T-helper 1 cell (primary cell): ENCODE results near the gene CCDC136.

Experiments used
- DNase-seq, 5 donors: peaks; one replicate each; pipeline ENCODE4 v3.0.0-alpha.2; 2012 to 2020

The CCDC136 gene

GRCh38 chr7:128807191-128807590 is 15.4 kb downstream of the CCDC136 start:
- DNase-seq, result no peak

- DNase-seq, result no peak
Observed at GRCh38 chr7:128809363-128809762, 17.6 kb downstream of the CCDC136 start.

GRCh38 chr7:128810473-128810872 is 18.7 kb downstream of the CCDC136 start:
- DNase-seq, result no peak

GRCh38 chr7:128810997-128811396 is 19.2 kb downstream of the CCDC136 start:
- no peak for DNase-seq

GRCh38 chr7:128811631-128812430 is 20.1 kb downstream of the CCDC136 start:
- DNase-seq, result no peak

GRCh38 chr7:128812514-128813168 is 20.9 kb downstream of the CCDC136 start:
- DNase-seq, result no peak

GRCh38 chr7:128814499-128814898 is 22.7 kb downstream of the CCDC136 start:
- DNase-seq, result no peak

GRCh38 chr7:128815289-128815942 is 23.6 kb downstream of the CCDC136 start:
- no peak for DNase-seq

GRCh38 chr7:128818694-128819093 is 26.9 kb downstream of the CCDC136 start:
- no peak for DNase-seq

- no peak for DNase-seq
Observed at GRCh38 chr7:128821724-128822123, 30.0 kb downstream of the CCDC136 start.

GRCh38 chr7:128826512-128826911 is 34.7 kb downstream of the CCDC136 start:
- no peak for DNase-seq

GRCh38 chr7:128826916-128827247 is 35.1 kb downstream of the CCDC136 start:
- no peak for DNase-seq

- no peak for DNase-seq
Observed at GRCh38 chr7:128827248-128827958, 35.6 kb downstream of the CCDC136 start.

GRCh38 chr7:128827971-128828711 is 36.4 kb downstream of the CCDC136 start:
- no peak for DNase-seq

- no peak for DNase-seq
Observed at GRCh38 chr7:128829391-128830166, 37.8 kb downstream of the CCDC136 start.

- DNase-seq, result peak in 2 of 5 donors; percentile 13 to 34
Observed at GRCh38 chr7:128830231-128831177, 38.7 kb downstream of the CCDC136 start, which contains the start of gene FLNC. FLNC (plus strand) TSS chr7:128830406; CDS start chr7:128830638, 232 bp downstream.

- peak in 1 of 5 donors; percentile 6 for DNase-seq
Observed at GRCh38 chr7:128831178-128831993, 39.6 kb downstream of the CCDC136 start.

GRCh38 chr7:128831994-128832879 is 40.5 kb downstream of the CCDC136 start:
- peak in 1 of 5 donors; percentile 9 for DNase-seq

- no peak for DNase-seq
Observed at GRCh38 chr7:128832880-128833147, 41.0 kb downstream of the CCDC136 start.
